Nephron (organoid): ENCODE data around the gene GPRIN3.

ENCODE experiments used
- H3K27ac Mint-ChIP-seq, 3 experiments: 2 replicates each; pipeline ENCODE4 v1.8.0; 2020; ENCODE audit warnings: mixed read lengths in 3 of 3, mild to moderate bottlenecking in 2 of 3, moderate library complexity in 1 of 3
- H3K27me3 Mint-ChIP-seq: 2 replicates; pipeline ENCODE4 v1.8.0; 2021; ENCODE audit warnings: low read depth, mild to moderate bottlenecking, moderate library complexity, mixed read lengths
- H3K36me3 Mint-ChIP-seq: 2 replicates; pipeline ENCODE4 v1.8.0; 2020; ENCODE audit warnings: low read depth, mixed read lengths
- H3K4me1 Mint-ChIP-seq: 2 replicates; pipeline ENCODE4 v1.8.0; 2020; ENCODE audit warnings: mixed read lengths
- H3K4me3 Mint-ChIP-seq, 3 experiments: 2 replicates each; pipeline ENCODE4 v1.8.0; 2020; ENCODE audit warnings: mild to moderate bottlenecking in 3 of 3, mixed read lengths in 3 of 3, moderate library complexity in 2 of 3
- H3K9me3 Mint-ChIP-seq: 2 replicates; pipeline ENCODE4 v1.8.0; 2020; ENCODE audit warnings: mixed read lengths
- TF ChIP-seq, protein P1 (sequence below), 3 experiments: fragments of 200-600 bp; sonication (generic); IDR thresholded peaks; one replicate each; pipeline ENCODE4 v1.5.0; 2021; ENCODE audit warnings: antibody characterized with exemption in 3 of 3; ENCODE audit not compliant: unreplicated experiment in 3 of 3

The GPRIN3 gene

GRCh38 chr4:89307446-89308160 is at the start of gene GPRIN3:
Gene GPRIN3, minus strand, starts transcription at chr4:89307800. Its CDS starts 57,690 bp downstream, at chr4:89250110.
- H3K27ac Mint-ChIP-seq, result peak within 1 kb of the TSS in 2 of 3 experiments; percentile 11 to 45
- H3K4me1 Mint-ChIP-seq, result peaks cover 21% of the 10 kb centered on the region
- no peaks in the 10 kb centered on the region for H3K9me3 Mint-ChIP-seq
- peaks cover 17% of the 10 kb centered on the region for H3K27me3 Mint-ChIP-seq
- peak within 1 kb of the TSS; percentile 83 to 87 (median 87) for H3K4me3 Mint-ChIP-seq
- TF ChIP-seq, protein P1, sequence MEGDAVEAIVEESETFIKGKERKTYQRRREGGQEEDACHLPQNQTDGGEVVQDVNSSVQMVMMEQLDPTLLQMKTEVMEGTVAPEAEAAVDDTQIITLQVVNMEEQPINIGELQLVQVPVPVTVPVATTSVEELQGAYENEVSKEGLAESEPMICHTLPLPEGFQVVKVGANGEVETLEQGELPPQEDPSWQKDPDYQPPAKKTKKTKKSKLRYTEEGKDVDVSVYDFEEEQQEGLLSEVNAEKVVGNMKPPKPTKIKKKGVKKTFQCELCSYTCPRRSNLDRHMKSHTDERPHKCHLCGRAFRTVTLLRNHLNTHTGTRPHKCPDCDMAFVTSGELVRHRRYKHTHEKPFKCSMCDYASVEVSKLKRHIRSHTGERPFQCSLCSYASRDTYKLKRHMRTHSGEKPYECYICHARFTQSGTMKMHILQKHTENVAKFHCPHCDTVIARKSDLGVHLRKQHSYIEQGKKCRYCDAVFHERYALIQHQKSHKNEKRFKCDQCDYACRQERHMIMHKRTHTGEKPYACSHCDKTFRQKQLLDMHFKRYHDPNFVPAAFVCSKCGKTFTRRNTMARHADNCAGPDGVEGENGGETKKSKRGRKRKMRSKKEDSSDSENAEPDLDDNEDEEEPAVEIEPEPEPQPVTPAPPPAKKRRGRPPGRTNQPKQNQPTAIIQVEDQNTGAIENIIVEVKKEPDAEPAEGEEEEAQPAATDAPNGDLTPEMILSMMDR (IDR thresholded peaks at IDR 0.05; ENCODE audit: unreplicated experiment in 3 of 3), result peak in 2 of 3 experiments; percentile 31 to 35
- no peaks in the 10 kb centered on the region for H3K36me3 Mint-ChIP-seq

DNA sequence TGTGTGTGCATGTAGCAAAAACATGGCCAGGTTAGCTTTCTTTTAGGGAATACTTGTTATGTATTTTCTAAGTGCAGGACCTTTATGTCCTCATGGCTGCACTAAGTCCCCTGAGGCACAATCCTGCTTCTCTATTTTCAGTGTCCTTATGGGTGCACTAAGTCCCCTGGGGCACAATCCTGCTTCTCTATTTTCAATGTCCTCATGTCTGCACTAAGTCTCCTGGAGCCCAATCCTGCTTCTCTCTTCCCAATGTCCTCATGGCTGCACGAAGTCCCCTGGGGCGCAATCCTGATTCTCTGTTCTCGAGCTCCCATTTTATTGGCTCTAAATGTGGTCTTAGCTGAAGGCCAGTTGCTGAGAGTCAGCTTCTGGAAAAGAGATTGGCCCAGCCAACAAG is 49.7 kb upstream of the GPRIN3 start:
- H3K27me3 Mint-ChIP-seq, result no peaks in the 10 kb centered on the region
- H3K9me3 Mint-ChIP-seq, result no peaks in the 10 kb centered on the region
- no peaks in the 10 kb centered on the region for H3K36me3 Mint-ChIP-seq
- H3K4me3 Mint-ChIP-seq, result no peak overlapping the region
- H3K27ac Mint-ChIP-seq, result no peak overlapping the region
- TF ChIP-seq, protein P1 (IDR thresholded peaks at IDR 0.05; ENCODE audit: unreplicated experiment in 3 of 3), result no peak
- peaks cover 5% of the 10 kb centered on the region for H3K4me1 Mint-ChIP-seq

GRCh38 chr4:89356086-89356485 is 48.5 kb upstream of the GPRIN3 start:
- Mint-ChIP-seq H3K36me3 (no peaks in the 10 kb centered on the region), H3K27me3 (no peaks in the 10 kb centered on the region), H3K9me3 (no peaks in the 10 kb centered on the region), H3K4me1 (peaks cover 5% of the 10 kb centered on the region), H3K27ac (no peak overlapping the region), H3K4me3 (no peak overlapping the region)
- TF ChIP-seq, protein P1 (IDR thresholded peaks at IDR 0.05; ENCODE audit: unreplicated experiment in 3 of 3), result no peak

GRCh38 chr4:89353514-89353913 is 45.9 kb upstream of the GPRIN3 start:
- Mint-ChIP-seq H3K4me3 (no peak overlapping the region), H3K36me3 (no peaks in the 10 kb centered on the region), H3K27me3 (no peaks in the 10 kb centered on the region), H3K9me3 (peaks cover 3% of the 10 kb centered on the region), H3K27ac (no peak overlapping the region), H3K4me1 (peaks cover 5% of the 10 kb centered on the region)
- TF ChIP-seq, protein P1 (IDR thresholded peaks at IDR 0.05; ENCODE audit: unreplicated experiment in 3 of 3), result no peak

- Mint-ChIP-seq H3K4me3 (no peak overlapping the region), H3K9me3 (peaks cover 8% of the 10 kb centered on the region), H3K4me1 (no peaks in the 10 kb centered on the region), H3K27ac (no peak overlapping the region), H3K36me3 (no peaks in the 10 kb centered on the region), H3K27me3 (no peaks in the 10 kb centered on the region)
- TF ChIP-seq, protein P1 (IDR thresholded peaks at IDR 0.05; ENCODE audit: unreplicated experiment in 3 of 3), result no peak
Observed at GRCh38 chr4:89352541-89352940, 44.9 kb upstream of the GPRIN3 start.

GRCh38 chr4:89351201-89351600 is 43.6 kb upstream of the GPRIN3 start:
- H3K36me3 Mint-ChIP-seq, result no peaks in the 10 kb centered on the region
- TF ChIP-seq, protein P1 (IDR thresholded peaks at IDR 0.05; ENCODE audit: unreplicated experiment in 3 of 3), result no peak
- no peak overlapping the region for H3K27ac Mint-ChIP-seq
- peaks cover 18% of the 10 kb centered on the region for H3K9me3 Mint-ChIP-seq
- no peak overlapping the region for H3K4me3 Mint-ChIP-seq
- H3K4me1 Mint-ChIP-seq, result no peaks in the 10 kb centered on the region
- no peaks in the 10 kb centered on the region for H3K27me3 Mint-ChIP-seq
